ENCODE measurements around the gene NRROS. TPM values are rescaled to one million over a fixed set of nuclear protein-coding genes. Genes with fewer than 3 reads are reported as not detected.

NRROS gene
- total RNA-seq, 1 donor, result 0.72 TPM

DNA sequence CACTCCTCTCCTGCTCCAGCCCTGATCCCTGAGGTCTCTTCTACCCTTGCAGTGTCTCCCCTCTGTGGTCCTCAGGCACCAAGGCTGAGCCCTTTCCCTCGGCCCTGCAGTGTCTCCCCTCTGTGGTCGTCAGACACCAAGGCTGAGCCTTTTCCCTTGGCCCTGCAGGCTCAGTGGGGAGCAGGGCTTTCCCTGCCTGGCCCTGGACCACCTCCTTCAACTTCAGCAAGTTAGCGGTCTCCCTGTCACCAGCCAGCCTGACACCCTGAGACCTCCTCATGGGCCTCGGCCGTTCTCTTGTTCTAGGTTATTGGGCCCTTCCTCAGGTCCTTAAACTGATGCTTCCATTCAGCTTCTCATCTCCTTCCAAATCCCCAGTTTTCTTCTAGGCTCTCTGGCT is 4.3 kb downstream of the NRROS start:
- no peaks in the 10 kb centered on the region for H4K20me1 ChIP-seq (ENCODE audit: insufficient read depth, low read length)
- peaks cover 5% of the 10 kb centered on the region for H3K27me3 ChIP-seq (ENCODE audit: insufficient read depth, low read length)
- peaks cover 6% of the 10 kb centered on the region for H3K79me2 ChIP-seq (ENCODE audit: insufficient read depth, low read length)
- H3K9me3 ChIP-seq (ENCODE audit: low read depth, low read length), result no peaks in the 10 kb centered on the region
- H2AFZ ChIP-seq (ENCODE audit: low read length), result no peak overlapping the region
- H3K27ac ChIP-seq (ENCODE audit: low read depth, low read length), result no peak overlapping the region
- TF ChIP-seq, protein P1, sequence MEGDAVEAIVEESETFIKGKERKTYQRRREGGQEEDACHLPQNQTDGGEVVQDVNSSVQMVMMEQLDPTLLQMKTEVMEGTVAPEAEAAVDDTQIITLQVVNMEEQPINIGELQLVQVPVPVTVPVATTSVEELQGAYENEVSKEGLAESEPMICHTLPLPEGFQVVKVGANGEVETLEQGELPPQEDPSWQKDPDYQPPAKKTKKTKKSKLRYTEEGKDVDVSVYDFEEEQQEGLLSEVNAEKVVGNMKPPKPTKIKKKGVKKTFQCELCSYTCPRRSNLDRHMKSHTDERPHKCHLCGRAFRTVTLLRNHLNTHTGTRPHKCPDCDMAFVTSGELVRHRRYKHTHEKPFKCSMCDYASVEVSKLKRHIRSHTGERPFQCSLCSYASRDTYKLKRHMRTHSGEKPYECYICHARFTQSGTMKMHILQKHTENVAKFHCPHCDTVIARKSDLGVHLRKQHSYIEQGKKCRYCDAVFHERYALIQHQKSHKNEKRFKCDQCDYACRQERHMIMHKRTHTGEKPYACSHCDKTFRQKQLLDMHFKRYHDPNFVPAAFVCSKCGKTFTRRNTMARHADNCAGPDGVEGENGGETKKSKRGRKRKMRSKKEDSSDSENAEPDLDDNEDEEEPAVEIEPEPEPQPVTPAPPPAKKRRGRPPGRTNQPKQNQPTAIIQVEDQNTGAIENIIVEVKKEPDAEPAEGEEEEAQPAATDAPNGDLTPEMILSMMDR (IDR thresholded peaks at IDR 0.05; ENCODE audit: extremely low read depth, low read depth, low read length), result no peak
- H3K4me2 ChIP-seq (ENCODE audit: insufficient read depth, low read length), result no peak overlapping the region
- peaks cover 5% of the 10 kb centered on the region for H3K4me1 ChIP-seq (ENCODE audit: insufficient read depth, low read length)
- H3K36me3 ChIP-seq (ENCODE audit: insufficient read depth, low read length), result no peaks in the 10 kb centered on the region
- DNase-seq (ENCODE audit: insufficient read length, low spot score, missing footprints), result no peak
- no peak overlapping the region for H3K4me3 ChIP-seq (ENCODE audit: insufficient read depth, low read length)

DNA sequence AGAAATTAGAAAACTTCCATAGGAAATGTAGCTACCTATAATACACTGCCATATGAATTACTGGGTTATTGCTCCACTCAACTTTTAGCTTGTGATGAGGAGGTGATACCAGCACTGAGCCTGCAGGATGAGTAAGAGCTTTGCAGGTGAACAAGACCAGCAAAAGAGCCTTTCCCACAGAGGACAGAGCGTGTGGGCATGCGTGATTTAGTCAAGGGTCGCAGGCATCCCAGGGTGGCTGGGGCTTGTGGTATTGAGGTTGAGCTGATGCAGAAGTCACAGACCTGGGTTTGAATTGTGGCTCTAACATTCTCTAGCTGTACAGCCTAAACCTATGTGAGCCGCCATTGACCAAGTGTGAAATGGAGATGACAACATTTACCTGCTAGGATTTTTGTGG is 5.6 kb downstream of the NRROS start:
- Histone ChIP-seq H3K9me3 (ENCODE audit: low read depth, low read length) (no peaks in the 10 kb centered on the region), H3K4me2 (ENCODE audit: insufficient read depth, low read length) (no peak overlapping the region), H3K4me1 (ENCODE audit: insufficient read depth, low read length) (peaks cover 7% of the 10 kb centered on the region), H3K4me3 (ENCODE audit: insufficient read depth, low read length) (no peak overlapping the region), H3K27me3 (ENCODE audit: insufficient read depth, low read length) (peaks cover 4% of the 10 kb centered on the region), H3K27ac (ENCODE audit: low read depth, low read length) (no peak overlapping the region), H3K79me2 (ENCODE audit: insufficient read depth, low read length) (peaks cover 5% of the 10 kb centered on the region), H3K36me3 (ENCODE audit: insufficient read depth, low read length) (no peaks in the 10 kb centered on the region), H4K20me1 (ENCODE audit: insufficient read depth, low read length) (no peaks in the 10 kb centered on the region), H2AFZ (ENCODE audit: low read length) (no peak overlapping the region)
- DNase-seq (ENCODE audit: insufficient read length, low spot score, missing footprints), result peak; percentile 31
- TF ChIP-seq, protein P1 (IDR thresholded peaks at IDR 0.05; ENCODE audit: extremely low read depth, low read depth, low read length), result no peak

DNA sequence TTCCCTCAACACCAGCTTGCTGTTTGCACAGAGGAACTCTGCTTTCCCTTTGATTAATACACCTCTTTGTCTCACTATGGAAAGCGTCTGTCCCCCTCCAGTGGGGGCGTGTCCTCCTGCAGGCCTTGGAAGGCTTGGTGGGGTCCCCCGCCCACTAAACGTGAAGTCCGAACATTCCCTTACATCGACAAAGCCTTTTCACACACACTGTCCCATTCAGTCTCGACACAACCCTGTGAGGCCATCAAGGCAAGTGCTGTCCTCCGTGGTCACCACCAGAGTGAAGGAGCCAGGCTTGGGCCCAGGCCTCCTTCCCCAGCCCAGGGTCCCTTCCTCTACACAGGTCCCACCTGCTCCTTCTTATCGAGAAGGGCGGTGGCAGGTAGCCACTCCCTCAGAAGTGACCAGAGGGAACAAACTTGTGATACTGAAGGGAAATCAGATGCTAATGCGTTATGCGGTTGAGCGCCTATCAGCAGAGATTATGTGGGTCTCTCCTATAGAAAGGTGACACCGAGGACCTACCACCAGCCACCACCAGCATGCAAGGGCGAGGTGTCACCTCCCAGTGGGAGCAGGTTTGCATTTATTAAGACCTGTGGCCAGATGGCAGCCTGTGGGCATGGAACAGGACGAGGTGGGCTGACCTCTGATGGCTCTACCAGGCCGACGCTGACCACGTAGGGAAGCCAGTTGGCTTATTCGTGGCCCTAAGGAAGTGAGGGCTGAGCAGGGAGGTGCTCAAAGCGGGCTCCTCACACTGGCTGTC is 6.6 kb downstream of the NRROS start:
- Histone ChIP-seq H3K36me3 (ENCODE audit: insufficient read depth, low read length) (no peaks in the 10 kb centered on the region), H2AFZ (ENCODE audit: low read length) (no peak overlapping the region), H3K27ac (ENCODE audit: low read depth, low read length) (no peak overlapping the region), H3K27me3 (ENCODE audit: insufficient read depth, low read length) (no peaks in the 10 kb centered on the region), H3K4me3 (ENCODE audit: insufficient read depth, low read length) (no peak overlapping the region), H3K9me3 (ENCODE audit: low read depth, low read length) (no peaks in the 10 kb centered on the region), H3K79me2 (ENCODE audit: insufficient read depth, low read length) (no peaks in the 10 kb centered on the region), H4K20me1 (ENCODE audit: insufficient read depth, low read length) (no peaks in the 10 kb centered on the region), H3K4me1 (ENCODE audit: insufficient read depth, low read length) (peaks cover 11% of the 10 kb centered on the region), H3K4me2 (ENCODE audit: insufficient read depth, low read length) (no peak overlapping the region)
- TF ChIP-seq, protein P1 (IDR thresholded peaks at IDR 0.05; ENCODE audit: extremely low read depth, low read depth, low read length), result no peak
- peak; percentile 62 for DNase-seq (ENCODE audit: insufficient read length, low spot score, missing footprints)

DNA sequence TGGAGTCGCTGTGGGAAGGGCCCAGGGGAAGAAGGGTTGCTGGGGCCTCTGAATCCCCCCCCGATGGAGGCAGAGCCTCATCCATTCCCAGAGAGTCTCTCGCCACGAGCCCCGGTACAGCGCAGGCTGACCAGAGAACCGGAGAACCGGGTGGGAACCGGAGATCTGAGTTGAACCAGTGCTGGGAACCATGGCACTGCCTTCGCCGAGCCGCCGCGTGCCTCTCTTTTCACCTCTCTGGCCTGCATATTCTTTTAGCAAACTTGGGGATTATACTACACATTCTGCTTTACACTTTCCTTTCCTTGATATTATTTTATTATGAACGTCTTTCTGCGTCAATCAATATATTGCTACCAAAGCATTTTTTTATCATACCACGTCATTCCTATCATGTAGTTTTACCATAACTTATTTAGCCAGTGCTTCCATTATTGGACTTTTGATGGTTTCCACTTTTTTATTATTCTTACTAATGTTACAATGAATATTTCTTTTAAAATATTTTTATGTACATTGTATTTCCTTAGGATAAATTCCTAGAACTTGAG is 7.2 kb downstream of the NRROS start:
- no peak overlapping the region for H3K4me2 ChIP-seq (ENCODE audit: insufficient read depth, low read length)
- H3K27ac ChIP-seq (ENCODE audit: low read depth, low read length), result no peak overlapping the region
- no peak overlapping the region for H3K4me3 ChIP-seq (ENCODE audit: insufficient read depth, low read length)
- no peaks in the 10 kb centered on the region for H3K36me3 ChIP-seq (ENCODE audit: insufficient read depth, low read length)
- H3K4me1 ChIP-seq (ENCODE audit: insufficient read depth, low read length), result peaks cover 18% of the 10 kb centered on the region
- no peaks in the 10 kb centered on the region for H4K20me1 ChIP-seq (ENCODE audit: insufficient read depth, low read length)
- TF ChIP-seq, protein P1 (IDR thresholded peaks at IDR 0.05; ENCODE audit: extremely low read depth, low read depth, low read length), result no peak
- DNase-seq (ENCODE audit: insufficient read length, low spot score, missing footprints), result peak; percentile 23
- no peak overlapping the region for H2AFZ ChIP-seq (ENCODE audit: low read length)
- H3K27me3 ChIP-seq (ENCODE audit: insufficient read depth, low read length), result no peaks in the 10 kb centered on the region
- H3K79me2 ChIP-seq (ENCODE audit: insufficient read depth, low read length), result no peaks in the 10 kb centered on the region
- no peaks in the 10 kb centered on the region for H3K9me3 ChIP-seq (ENCODE audit: low read depth, low read length)

Measured in osteoblast (primary cell).